Mesendoderm (in vitro differentiated cells): ENCODE measurements around the gene ANKLE2.

Source experiments
- DNase-seq: peaks from one replicate; pipeline ENCODE4 v3.0.0; 2013
- H2AK5ac ChIP-seq: 2 replicates; pipeline ENCODE4 v1.6.1; 2013; ENCODE audit warnings: low read length, inconsistent platforms
- H2BK120ac ChIP-seq: 2 replicates; pipeline ENCODE4 v1.6.1; 2013; ENCODE audit warnings: low read depth, mild to moderate bottlenecking, low read length, moderate library complexity, mixed read lengths
- H2BK15ac ChIP-seq: replicated peaks from 2 replicates; pipeline ENCODE4 v1.6.1; 2013; ENCODE audit warnings: low read depth, mild to moderate bottlenecking, moderate library complexity
- H2BK5ac ChIP-seq: 2 replicates; pipeline ENCODE4 v1.6.1; 2013; ENCODE audit warnings: low read length, inconsistent platforms
- H3K18ac ChIP-seq: 2 replicates; pipeline ENCODE4 v1.6.1; 2013; ENCODE audit warnings: mild to moderate bottlenecking, low read length, mixed read lengths
- H3K23ac ChIP-seq: one replicate; pipeline ENCODE4 v1.6.1; 2013; ENCODE audit warnings: low read length
- H3K27ac ChIP-seq: 2 replicates; pipeline ENCODE4 v1.5.1; 2013; ENCODE audit warnings: low read depth, mild to moderate bottlenecking, inconsistent platforms, low read length, moderate library complexity
- H3K27me3 ChIP-seq: 2 replicates; pipeline ENCODE4 v1.6.1; 2013; ENCODE audit warnings: low read length, control low read depth, mild to moderate bottlenecking, inconsistent platforms; ENCODE audit not compliant: insufficient read depth, poor library complexity
- H3K36me3 ChIP-seq: 2 replicates; pipeline ENCODE4 v1.6.1; 2013; ENCODE audit warnings: low read length, inconsistent platforms; ENCODE audit not compliant: control insufficient read depth, insufficient read depth
- H3K4ac ChIP-seq: one replicate; pipeline ENCODE4 v1.6.1; 2013; ENCODE audit warnings: low read depth, mild to moderate bottlenecking, low read length, moderate library complexity
- H3K4me1 ChIP-seq: 2 replicates; pipeline ENCODE4 v1.6.1; 2013; ENCODE audit warnings: low read depth, low read length, inconsistent platforms; ENCODE audit not compliant: control insufficient read depth
- H3K4me2 ChIP-seq: 2 replicates; pipeline ENCODE4 v1.6.1; 2013; ENCODE audit warnings: low read length
- H3K4me3 ChIP-seq: 2 replicates; pipeline ENCODE4 v1.5.1; 2013; ENCODE audit warnings: mild to moderate bottlenecking, low read length
- H3K56ac ChIP-seq: one replicate; pipeline ENCODE4 v1.6.1; 2013; ENCODE audit warnings: low read length
- H3K79me1 ChIP-seq: 2 replicates; pipeline ENCODE4 v1.6.1; 2013; ENCODE audit warnings: low read length, inconsistent platforms
- H3K79me2 ChIP-seq: 2 replicates; pipeline ENCODE4 v1.6.1; 2013; ENCODE audit warnings: mild to moderate bottlenecking, low read length; ENCODE audit not compliant: control insufficient read depth, insufficient read depth
- H3K9ac ChIP-seq: 2 replicates; pipeline ENCODE4 v1.6.1; 2013; ENCODE audit warnings: low read length, inconsistent platforms
- H4K5ac ChIP-seq: one replicate; pipeline ENCODE4 v1.6.1; 2013; ENCODE audit warnings: low read length
- H4K8ac ChIP-seq: one replicate; pipeline ENCODE4 v1.6.1; 2013; ENCODE audit warnings: low read depth, mild to moderate bottlenecking, control low read depth, low read length, moderate library complexity
- WGBS: extraction: QIAGEN DNeasy Blood & Tissue Kit; methylation state at CpG from one replicate; pipeline ENCODE4 v1.1.7; 2013; ENCODE audit warnings: low lambda C conversion rate, missing lambda C conversion rate; ENCODE audit not compliant: insufficient coverage; ENCODE audit errors: extremely low coverage; 5-methylcytosine and 5-hydroxymethylcytosine counted together

The ANKLE2 gene

GRCh38 chr12:132727091-132727794 lies 34.4 kb downstream of the ANKLE2 start:
- Histone ChIP-seq H3K23ac (no peak overlapping the region), H3K56ac (no peak overlapping the region), H3K18ac (no peak overlapping the region), H3K36me3 (peaks cover 36% of the 10 kb centered on the region), H2BK5ac (no peak overlapping the region), H3K27ac (no peak overlapping the region), H2BK15ac (no peak overlapping the region), H2BK120ac (no peak overlapping the region), H3K4me3 (no peak overlapping the region), H3K27me3 (no peaks in the 10 kb centered on the region), H4K5ac (no peak overlapping the region), H3K4me1 (no peaks in the 10 kb centered on the region), H4K8ac (no peak overlapping the region), H3K4ac (no peak overlapping the region), H3K79me2 (no peaks in the 10 kb centered on the region), H3K4me2 (no peak overlapping the region), H3K79me1 (no peaks in the 10 kb centered on the region), H3K9ac (no peak overlapping the region), H2AK5ac (no peak overlapping the region)
- DNase-seq: no peak
- no CpG with 5 or more reads among the region's 37 CpGs for WGBS

- no peak overlapping the region for H2BK15ac ChIP-seq
- H3K18ac ChIP-seq: no peak overlapping the region
- H3K56ac ChIP-seq: no peak overlapping the region
- H3K4me3 ChIP-seq: no peak overlapping the region
- H3K4me2 ChIP-seq: no peak overlapping the region
- WGBS: no CpG with 5 or more reads among the region's 12 CpGs
- H3K23ac ChIP-seq: no peak overlapping the region
- H3K36me3 ChIP-seq: peaks cover 31% of the 10 kb centered on the region
- no peak overlapping the region for H3K27ac ChIP-seq
- H3K4me1 ChIP-seq: no peaks in the 10 kb centered on the region
- no peak overlapping the region for H2AK5ac ChIP-seq
- no peak overlapping the region for H2BK120ac ChIP-seq
- H3K79me1 ChIP-seq: no peaks in the 10 kb centered on the region
- no peak overlapping the region for H4K8ac ChIP-seq
- H2BK5ac ChIP-seq: no peak overlapping the region
- H3K9ac ChIP-seq: no peak overlapping the region
- no peak for DNase-seq
- no peak overlapping the region for H4K5ac ChIP-seq
- H3K4ac ChIP-seq: no peak overlapping the region
- no peaks in the 10 kb centered on the region for H3K27me3 ChIP-seq
- no peaks in the 10 kb centered on the region for H3K79me2 ChIP-seq
Measured at GRCh38 chr12:132726386-132726785, 35.2 kb downstream of the ANKLE2 start.

GRCh38 chr12:132724506-132725241 lies 37.0 kb downstream of the ANKLE2 start:
- Histone ChIP-seq H2AK5ac (no peak overlapping the region), H2BK120ac (no peak overlapping the region)
- no peak for DNase-seq

DNA sequence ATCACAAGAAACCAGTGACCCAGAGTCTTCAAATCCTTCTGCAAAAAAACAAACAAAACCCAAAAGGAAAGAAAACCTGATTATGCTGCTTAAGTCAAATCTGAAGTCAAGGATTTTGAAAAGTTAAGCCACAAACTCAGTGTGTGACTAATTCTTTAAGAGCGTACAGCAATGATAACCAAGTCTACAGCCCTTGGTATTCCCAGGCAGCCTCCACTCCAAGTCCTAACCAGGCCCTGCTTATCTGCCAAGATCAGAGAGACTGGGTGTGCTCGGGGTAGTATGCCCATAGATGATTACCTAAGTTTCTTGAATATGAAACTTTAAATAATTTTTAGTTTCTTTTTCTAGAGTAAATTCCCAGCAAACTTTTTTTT lies 37.9 kb downstream of the ANKLE2 start:
- Histone ChIP-seq H2BK5ac (no peak overlapping the region), H3K56ac (no peak overlapping the region), H3K18ac (no peak overlapping the region), H3K4me3 (no peak overlapping the region), H3K9ac (no peak overlapping the region), H2BK120ac (no peak overlapping the region), H2BK15ac (no peak overlapping the region), H3K4ac (no peak overlapping the region), H4K5ac (no peak overlapping the region), H3K4me2 (no peak overlapping the region), H3K79me1 (no peaks in the 10 kb centered on the region), H3K27ac (no peak overlapping the region), H3K4me1 (no peaks in the 10 kb centered on the region), H2AK5ac (no peak overlapping the region), H4K8ac (no peak overlapping the region), H3K79me2 (no peaks in the 10 kb centered on the region), H3K23ac (no peak overlapping the region), H3K27me3 (no peaks in the 10 kb centered on the region), H3K36me3 (peaks cover 36% of the 10 kb centered on the region)
- no CpG with 5 or more reads among the region's 2 CpGs for WGBS
- DNase-seq: no peak

More at GRCh38 chr12:132724506-132725241, 37.0 kb downstream of the ANKLE2 start:
- Histone ChIP-seq H2BK15ac (no peak overlapping the region), H3K56ac (no peak overlapping the region), H3K23ac (no peak overlapping the region), H3K4me2 (no peak overlapping the region), H2BK5ac (no peak overlapping the region), H3K27ac (no peak overlapping the region), H3K79me2 (no peaks in the 10 kb centered on the region), H3K79me1 (no peaks in the 10 kb centered on the region), H4K8ac (no peak overlapping the region), H4K5ac (no peak overlapping the region), H3K9ac (no peak overlapping the region), H3K4me3 (no peak overlapping the region), H3K36me3 (peaks cover 33% of the 10 kb centered on the region), H3K18ac (no peak overlapping the region), H3K27me3 (no peaks in the 10 kb centered on the region), H3K4ac (no peak overlapping the region), H3K4me1 (no peaks in the 10 kb centered on the region)
- WGBS: no CpG with 5 or more reads among the region's 30 CpGs

GRCh38 chr12:132723015-132723763 lies 38.4 kb downstream of the ANKLE2 start:
- WGBS: no CpG with 5 or more reads among the region's 30 CpGs
- Histone ChIP-seq H3K18ac (no peak overlapping the region), H3K79me1 (no peaks in the 10 kb centered on the region), H3K79me2 (no peaks in the 10 kb centered on the region), H3K23ac (no peak overlapping the region), H2BK15ac (no peak overlapping the region), H4K8ac (no peak overlapping the region), H3K4ac (no peak overlapping the region), H3K4me2 (no peak overlapping the region), H3K4me3 (no peak overlapping the region), H2BK5ac (no peak overlapping the region), H2AK5ac (no peak overlapping the region), H3K4me1 (no peaks in the 10 kb centered on the region), H3K56ac (no peak overlapping the region), H3K27ac (no peak overlapping the region), H3K9ac (no peak overlapping the region), H3K36me3 (peaks cover 34% of the 10 kb centered on the region), H4K5ac (no peak overlapping the region), H2BK120ac (no peak overlapping the region), H3K27me3 (no peaks in the 10 kb centered on the region)
- DNase-seq: no peak
